GM13976 (cell line): ENCODE data around the gene MRGPRF.

ENCODE experiments used
- DNase-seq: peaks from one replicate; pipeline ENCODE4 v3.0.0; 2012; ENCODE audit warnings: low spot score
- in situ Hi-C: fragments of 300-500 bp; cut with MboI; formaldehyde crosslinking; loops from one replicate; pipeline ENCODE4 v1.12.0; 2022; ENCODE audit warnings: low sequenced_read_pairs, mixed read lengths, inconsistent platforms; ENCODE audit not compliant: unreplicated experiment
- TF ChIP-seq, protein P1 (sequence below): IDR thresholded peaks from 2 replicates; pipeline ENCODE4 v1.5.1; 2012; ENCODE audit warnings: borderline replicate concordance, mild to moderate bottlenecking; ENCODE audit not compliant: insufficient read depth; ENCODE audit errors: extremely low read depth, missing control alignments, control extremely low read depth

The MRGPRF gene, protein sequence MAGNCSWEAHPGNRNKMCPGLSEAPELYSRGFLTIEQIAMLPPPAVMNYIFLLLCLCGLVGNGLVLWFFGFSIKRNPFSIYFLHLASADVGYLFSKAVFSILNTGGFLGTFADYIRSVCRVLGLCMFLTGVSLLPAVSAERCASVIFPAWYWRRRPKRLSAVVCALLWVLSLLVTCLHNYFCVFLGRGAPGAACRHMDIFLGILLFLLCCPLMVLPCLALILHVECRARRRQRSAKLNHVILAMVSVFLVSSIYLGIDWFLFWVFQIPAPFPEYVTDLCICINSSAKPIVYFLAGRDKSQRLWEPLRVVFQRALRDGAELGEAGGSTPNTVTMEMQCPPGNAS

DNA sequence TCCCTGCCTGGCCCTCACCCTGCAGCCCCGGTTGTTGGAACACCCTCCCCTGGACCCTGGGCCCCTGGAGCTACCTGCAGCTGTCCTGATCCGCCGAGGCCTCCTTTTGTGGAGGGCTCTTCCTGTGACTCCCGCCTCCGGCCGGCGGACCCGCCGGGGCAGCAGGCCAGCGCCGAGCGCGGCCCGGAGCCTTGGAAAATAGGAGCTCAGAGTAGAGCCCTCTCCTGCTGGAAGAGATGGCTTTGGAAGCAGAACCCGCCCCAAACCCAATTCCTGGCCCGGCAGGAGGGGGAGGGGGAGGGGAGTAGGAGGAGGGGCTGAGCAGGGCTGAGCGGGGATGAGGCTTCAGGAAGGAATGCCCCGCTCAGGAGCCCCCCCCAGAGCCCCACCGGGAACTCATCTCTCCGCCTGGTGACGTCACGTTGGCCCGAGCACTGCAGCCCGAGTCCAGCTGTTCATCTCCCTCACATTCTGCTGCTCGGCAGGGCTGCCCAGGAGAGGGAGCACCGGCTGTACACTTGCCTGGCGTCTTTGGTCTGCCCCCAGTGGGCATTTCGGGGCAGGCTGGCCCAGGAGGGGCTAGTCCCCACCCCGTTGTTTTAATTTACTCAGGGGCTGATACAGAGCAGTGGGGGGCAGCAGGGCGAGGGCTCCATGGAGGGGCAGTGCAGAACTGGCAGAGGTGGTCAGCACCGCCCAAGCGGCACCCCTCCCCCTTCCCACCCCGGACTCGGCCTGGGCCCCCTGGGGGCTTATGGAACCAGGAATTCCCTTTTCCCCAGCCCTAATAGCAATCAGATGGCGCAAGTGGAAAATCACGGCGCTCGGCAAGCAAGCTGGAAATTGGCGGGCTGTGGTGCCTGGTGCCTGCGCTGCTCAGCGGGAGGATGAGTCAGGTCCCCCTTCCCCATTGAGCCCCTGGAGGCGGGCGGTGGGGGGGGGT, at the start of gene MRGPRF:
Gene MRGPRF (minus strand): TSS at position 238 of the 943 bp plus-strand sequence. CDS start 3,345 bp downstream, outside the sequence.
- in situ Hi-C loops: no loop called here
- TF ChIP-seq, protein P1, sequence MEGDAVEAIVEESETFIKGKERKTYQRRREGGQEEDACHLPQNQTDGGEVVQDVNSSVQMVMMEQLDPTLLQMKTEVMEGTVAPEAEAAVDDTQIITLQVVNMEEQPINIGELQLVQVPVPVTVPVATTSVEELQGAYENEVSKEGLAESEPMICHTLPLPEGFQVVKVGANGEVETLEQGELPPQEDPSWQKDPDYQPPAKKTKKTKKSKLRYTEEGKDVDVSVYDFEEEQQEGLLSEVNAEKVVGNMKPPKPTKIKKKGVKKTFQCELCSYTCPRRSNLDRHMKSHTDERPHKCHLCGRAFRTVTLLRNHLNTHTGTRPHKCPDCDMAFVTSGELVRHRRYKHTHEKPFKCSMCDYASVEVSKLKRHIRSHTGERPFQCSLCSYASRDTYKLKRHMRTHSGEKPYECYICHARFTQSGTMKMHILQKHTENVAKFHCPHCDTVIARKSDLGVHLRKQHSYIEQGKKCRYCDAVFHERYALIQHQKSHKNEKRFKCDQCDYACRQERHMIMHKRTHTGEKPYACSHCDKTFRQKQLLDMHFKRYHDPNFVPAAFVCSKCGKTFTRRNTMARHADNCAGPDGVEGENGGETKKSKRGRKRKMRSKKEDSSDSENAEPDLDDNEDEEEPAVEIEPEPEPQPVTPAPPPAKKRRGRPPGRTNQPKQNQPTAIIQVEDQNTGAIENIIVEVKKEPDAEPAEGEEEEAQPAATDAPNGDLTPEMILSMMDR: no peak
- no peak for DNase-seq

DNA sequence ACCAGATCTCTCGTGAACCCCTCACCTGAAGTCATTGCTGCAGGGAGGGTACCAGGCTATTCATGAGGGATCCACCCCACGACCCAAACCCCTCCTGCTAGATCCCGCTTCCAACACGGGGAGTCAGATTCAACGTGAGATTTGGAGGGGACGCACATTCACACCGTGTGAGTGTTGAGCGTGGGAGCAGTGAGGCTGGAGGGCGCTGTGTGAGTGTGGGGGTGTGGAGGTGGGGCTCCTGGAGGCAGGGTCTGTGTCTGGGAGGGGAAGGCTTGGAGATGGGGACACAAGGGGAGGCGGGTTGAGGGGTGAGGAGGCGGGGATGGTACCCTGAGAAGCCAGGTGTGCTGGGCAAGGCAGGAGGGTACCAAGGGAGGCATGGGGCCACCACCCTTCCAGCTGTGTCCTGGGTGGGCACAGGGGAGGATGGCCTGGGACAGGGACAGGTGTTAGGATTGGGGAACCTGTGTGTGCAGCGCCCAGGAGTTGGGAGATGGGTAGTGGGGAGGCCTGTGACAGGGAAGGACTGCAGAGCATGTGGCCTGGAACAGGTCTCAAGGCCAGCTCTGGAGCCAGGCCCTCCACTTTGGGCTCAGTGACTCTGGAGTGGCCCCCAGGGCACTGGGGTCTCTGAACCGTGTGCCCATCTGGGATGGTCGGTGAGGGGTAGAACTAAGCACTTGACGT, 49.3 kb upstream of the MRGPRF start:
- TF ChIP-seq, protein P1: no peak

DNA sequence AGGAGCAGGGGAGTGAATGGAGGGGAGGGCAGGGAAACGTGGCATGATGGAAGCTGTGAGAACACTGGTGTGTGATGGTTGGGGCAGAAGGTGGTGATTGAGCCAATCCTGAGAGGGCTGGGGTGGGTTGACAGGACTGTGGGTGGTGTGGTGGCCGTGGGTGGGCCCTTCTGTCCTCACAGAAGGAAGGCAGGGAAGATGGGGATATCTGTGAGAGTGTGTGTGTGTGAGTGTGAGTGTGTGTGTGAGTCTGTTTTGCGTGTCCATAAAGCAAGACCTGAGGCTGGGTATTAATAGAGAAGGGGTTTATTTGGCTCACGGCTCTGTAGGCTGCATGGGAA, 48.6 kb upstream of the MRGPRF start:
- no peak for DNase-seq
- in situ Hi-C loops: no loop called here
- TF ChIP-seq, protein P1: no peak

More for the DNA sequence above, 49.3 kb upstream of the MRGPRF start:
- DNase-seq: no peak
- in situ Hi-C loops: no loop called here

DNA sequence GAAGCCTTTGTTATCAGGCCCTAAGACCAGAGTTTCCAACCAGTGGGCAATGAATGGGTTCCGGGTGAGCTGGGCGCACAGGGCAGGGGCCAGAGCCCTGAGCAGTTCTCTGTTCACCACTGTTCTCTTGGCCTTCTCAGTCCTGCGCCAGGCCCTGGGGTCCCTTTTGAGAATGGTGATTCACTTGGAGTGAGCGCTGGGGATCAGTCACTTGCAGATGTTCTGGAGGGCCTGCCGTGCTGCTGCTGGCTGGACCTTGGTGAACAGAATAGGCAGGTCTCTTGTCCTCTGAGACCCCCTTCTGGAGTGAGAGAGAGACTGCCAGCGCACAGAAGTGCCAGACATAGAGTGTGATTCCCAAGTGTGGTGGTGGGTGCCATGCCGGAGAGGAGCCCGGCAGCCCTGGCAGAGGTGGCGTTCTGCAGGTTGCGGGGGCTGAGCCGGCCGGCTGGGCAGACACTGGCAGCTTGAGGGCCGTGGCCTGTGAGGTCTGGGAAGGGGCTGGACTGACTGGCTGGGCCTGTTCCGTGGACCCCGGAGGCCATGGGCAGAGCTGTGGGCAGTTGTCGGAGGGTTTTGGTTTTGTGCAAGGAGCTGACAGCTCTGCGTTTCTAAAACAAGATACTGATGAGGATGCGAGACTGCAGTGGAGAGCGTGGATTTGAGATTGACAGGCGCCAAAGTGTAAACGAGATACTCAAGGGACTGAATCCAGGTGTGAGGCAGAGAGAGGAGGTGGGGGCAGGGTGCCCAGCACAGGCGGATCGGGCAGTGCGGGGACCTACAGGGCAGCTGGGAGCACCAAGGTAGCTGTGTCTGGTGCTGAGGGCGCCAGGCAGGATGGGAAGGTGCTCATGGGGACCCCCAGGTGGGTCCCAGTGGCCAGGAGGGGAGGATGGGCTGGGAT, 48.0 kb upstream of the MRGPRF start:
- DNase-seq: no peak
- TF ChIP-seq, protein P1: no peak
- in situ Hi-C loops: no loop called here

DNA sequence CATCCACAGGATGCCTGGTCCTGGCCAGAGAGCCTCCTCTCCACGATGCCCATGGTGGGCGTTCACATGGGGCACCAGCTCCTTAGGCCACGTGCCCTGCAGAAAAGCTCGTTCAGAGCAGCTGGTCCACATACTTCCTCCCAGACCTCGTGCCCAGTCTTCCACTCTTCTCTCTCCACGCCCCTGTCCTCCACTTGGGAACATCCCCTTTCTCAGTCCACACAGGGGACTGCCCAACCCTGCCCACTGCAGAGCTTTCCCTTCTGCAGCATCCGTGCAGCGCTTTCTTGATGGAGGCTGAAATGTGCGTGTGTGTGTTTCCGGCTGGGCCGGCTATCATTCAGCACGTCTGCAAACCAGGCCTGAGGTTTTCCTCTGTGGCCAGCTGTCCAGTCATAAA, 46.9 kb upstream of the MRGPRF start:
- TF ChIP-seq, protein P1: no peak
- in situ Hi-C loops: no loop called here

DNA sequence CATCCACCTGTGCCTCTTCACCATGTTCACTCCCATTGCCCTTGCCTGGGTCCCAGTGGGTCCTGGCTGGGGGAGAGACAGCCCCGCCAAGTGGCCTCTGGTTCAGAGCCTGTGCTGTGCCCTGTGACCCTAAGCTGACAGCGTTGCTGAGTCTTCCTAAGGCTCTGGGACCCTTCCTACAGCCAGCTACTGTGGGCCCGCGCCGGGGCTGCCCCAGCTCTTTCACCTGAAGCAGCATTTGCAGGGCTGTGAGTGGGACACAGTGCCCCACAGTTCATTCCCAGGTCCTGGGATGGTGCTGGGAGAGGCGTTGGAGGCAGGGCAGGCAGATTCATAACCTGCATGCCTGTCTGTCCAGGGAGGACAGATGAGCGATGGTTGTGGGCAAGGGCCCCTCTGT, 46.4 kb upstream of the MRGPRF start:
- DNase-seq: no peak
- in situ Hi-C loops: no loop called here
- TF ChIP-seq, protein P1: no peak

More for the DNA sequence above, 46.9 kb upstream of the MRGPRF start:
- no peak for DNase-seq
